DND-41 (cell line): ENCODE results near the gene STK32B.

Source experiments
- EZH2 ChIP-seq: IDR thresholded peaks from 3 replicates; pipeline ENCODE4 v1.6.1; 2012; ENCODE audit warnings: borderline replicate concordance, low read depth, mild to moderate bottlenecking, moderate library complexity, low read length, inconsistent platforms; ENCODE audit not compliant: severe bottlenecking
- TF ChIP-seq, protein P1 (sequence below): IDR thresholded peaks from 2 replicates; pipeline ENCODE4 v1.5.1; 2012; ENCODE audit warnings: borderline replicate concordance, low read length, moderate library complexity, mild to moderate bottlenecking; ENCODE audit not compliant: poor library complexity, severe bottlenecking; ENCODE audit errors: extremely low read depth

DNA sequence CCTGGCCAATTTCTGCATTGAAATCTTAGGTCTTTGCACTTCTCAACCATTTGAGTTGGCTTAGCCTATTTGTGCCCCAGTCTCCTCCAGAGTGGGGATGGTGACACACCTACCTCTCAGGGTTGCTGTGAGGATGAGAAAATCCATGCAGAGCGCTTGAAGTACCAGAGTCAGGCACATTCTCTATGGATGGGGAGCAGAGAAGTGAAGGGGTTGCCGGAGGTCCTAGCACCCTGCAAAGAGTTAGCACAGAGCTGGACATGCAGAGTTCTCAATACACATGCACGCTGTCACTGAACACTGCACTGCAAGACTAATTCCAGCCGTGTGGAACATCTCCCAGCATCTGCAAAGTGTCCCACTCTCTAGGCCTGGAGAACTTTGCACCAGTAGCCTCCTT, 2.6 kb upstream of the STK32B start:
- TF ChIP-seq, protein P1, sequence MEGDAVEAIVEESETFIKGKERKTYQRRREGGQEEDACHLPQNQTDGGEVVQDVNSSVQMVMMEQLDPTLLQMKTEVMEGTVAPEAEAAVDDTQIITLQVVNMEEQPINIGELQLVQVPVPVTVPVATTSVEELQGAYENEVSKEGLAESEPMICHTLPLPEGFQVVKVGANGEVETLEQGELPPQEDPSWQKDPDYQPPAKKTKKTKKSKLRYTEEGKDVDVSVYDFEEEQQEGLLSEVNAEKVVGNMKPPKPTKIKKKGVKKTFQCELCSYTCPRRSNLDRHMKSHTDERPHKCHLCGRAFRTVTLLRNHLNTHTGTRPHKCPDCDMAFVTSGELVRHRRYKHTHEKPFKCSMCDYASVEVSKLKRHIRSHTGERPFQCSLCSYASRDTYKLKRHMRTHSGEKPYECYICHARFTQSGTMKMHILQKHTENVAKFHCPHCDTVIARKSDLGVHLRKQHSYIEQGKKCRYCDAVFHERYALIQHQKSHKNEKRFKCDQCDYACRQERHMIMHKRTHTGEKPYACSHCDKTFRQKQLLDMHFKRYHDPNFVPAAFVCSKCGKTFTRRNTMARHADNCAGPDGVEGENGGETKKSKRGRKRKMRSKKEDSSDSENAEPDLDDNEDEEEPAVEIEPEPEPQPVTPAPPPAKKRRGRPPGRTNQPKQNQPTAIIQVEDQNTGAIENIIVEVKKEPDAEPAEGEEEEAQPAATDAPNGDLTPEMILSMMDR = no peak
- TF ChIP-seq EZH2 = no peak
